GM12872 (cell line): ENCODE data around the gene KRTAP2-2.

Experiments
- TF ChIP-seq, protein P1 (sequence below): IDR thresholded peaks from 3 replicates; pipeline ENCODE4 v1.5.1; 2011; ENCODE audit warnings: low read depth, mild to moderate bottlenecking, low read length, moderate library complexity; ENCODE audit not compliant: insufficient read depth

The KRTAP2-2 gene

DNA sequence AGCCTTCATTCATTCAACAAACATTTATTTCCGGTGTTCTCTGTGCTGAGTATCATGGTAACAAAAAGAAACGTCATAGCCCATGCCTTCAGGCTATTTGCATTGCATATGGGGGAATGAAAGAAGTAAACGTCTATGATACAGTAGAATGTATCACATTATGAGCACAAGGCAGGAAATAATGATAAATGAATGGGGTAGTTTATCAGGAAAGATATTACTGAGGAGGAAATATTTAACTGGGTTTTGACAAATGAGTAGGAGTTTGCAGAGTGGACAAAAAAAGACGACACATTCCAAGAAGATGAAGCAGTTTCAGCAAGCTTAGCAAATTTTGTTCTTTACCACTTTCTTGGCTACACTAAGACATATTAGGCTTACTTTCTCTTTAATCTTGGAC lies 27.6 kb upstream of the KRTAP2-2 start:
- TF ChIP-seq, protein P1, sequence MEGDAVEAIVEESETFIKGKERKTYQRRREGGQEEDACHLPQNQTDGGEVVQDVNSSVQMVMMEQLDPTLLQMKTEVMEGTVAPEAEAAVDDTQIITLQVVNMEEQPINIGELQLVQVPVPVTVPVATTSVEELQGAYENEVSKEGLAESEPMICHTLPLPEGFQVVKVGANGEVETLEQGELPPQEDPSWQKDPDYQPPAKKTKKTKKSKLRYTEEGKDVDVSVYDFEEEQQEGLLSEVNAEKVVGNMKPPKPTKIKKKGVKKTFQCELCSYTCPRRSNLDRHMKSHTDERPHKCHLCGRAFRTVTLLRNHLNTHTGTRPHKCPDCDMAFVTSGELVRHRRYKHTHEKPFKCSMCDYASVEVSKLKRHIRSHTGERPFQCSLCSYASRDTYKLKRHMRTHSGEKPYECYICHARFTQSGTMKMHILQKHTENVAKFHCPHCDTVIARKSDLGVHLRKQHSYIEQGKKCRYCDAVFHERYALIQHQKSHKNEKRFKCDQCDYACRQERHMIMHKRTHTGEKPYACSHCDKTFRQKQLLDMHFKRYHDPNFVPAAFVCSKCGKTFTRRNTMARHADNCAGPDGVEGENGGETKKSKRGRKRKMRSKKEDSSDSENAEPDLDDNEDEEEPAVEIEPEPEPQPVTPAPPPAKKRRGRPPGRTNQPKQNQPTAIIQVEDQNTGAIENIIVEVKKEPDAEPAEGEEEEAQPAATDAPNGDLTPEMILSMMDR: no peak

GRCh38 chr17:41076788-41077187 lies 21.8 kb upstream of the KRTAP2-2 start:
- TF ChIP-seq, protein P1: no peak

- TF ChIP-seq, protein P1: no peak
Observed at GRCh38 chr17:41073676-41074075, 18.6 kb upstream of the KRTAP2-2 start.

GRCh38 chr17:41071606-41072360 lies 16.8 kb upstream of the KRTAP2-2 start:
- TF ChIP-seq, protein P1: no peak

DNA sequence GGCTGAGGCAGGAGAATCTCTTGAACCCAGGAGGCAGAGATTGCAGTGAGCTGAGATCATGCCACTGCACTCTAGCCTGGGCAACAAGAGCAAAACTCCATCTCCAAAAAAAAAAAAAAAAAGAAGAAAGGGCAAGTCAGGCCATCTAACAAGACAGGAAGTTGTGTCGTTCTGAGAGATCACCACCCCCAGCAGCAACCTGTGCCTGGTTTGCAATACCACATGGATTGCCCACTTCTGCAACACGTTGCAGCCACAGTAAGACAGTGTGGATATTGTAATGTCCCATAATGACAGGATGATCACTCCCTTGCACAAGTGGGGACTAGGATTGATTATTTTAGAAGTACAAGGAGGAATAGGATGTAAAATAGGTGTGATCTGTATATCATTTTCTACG lies 14.0 kb upstream of the KRTAP2-2 start:
- TF ChIP-seq, protein P1: no peak

GRCh38 chr17:41067281-41067680 lies 12.3 kb upstream of the KRTAP2-2 start:
- TF ChIP-seq, protein P1: no peak

DNA sequence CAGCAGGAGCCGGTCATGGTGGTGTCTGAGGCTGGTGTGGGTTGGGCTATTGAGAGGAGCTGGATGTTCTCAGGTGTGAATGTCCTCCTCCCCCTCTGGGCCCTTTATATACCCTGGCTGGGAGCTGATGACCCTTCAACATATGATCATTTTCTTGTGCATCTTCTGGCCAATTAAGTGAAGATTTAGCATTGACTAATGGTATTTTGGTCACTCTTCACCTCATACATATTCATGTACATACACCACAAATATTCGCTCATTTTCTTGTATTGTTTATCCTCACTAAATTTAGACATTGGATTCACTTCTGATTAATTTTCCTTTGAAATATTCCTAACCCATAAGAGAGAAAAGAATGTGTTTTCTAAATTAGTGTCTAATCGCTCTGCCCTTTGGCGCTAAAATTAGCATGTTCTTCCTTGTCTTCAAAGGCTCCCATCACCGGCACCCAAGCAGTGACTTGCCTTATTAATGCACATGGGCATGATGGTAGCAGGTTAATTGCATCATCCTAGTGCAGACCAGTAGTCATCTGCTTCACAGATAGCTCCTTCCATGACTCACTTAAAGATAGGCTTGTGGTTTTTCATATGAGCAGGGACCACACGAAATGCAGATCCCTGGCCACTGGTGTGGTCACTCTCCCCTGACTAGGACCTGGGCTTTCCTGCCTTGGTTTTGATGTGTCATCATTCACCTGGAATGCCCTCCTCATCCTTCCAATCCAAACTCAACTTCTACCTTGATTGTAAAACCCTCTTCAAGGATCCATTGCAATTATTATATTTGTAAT lies 11.0 kb upstream of the KRTAP2-2 start, which contains the start of gene KRTAP2-4:
Gene KRTAP2-4 (minus strand): TSS at position 51 of the 796 bp plus-strand sequence. CDS start 34 bp downstream, at position 17.
- TF ChIP-seq, protein P1: no peak
